IPS-15b (cell line): ENCODE results near the gene DHFR.
A peak's percentile ranks its signal among the peaks of the same experiment; 100 is the strongest.

ENCODE experiments used
- H3K27me3 ChIP-seq: one replicate; pipeline ENCODE4 v1.6.1; 2013; ENCODE audit warnings: low read length; ENCODE audit not compliant: control insufficient read depth, insufficient read depth
- H3K36me3 ChIP-seq: one replicate; pipeline ENCODE4 v1.6.1; 2013; ENCODE audit warnings: low read length; ENCODE audit not compliant: control insufficient read depth, insufficient read depth
- H3K4me1 ChIP-seq: one replicate; pipeline ENCODE4 v1.6.1; 2013; ENCODE audit warnings: mild to moderate bottlenecking, low read length; ENCODE audit not compliant: control insufficient read depth, insufficient read depth
- H3K4me3 ChIP-seq: one replicate; pipeline ENCODE4 v1.5.1; 2013; ENCODE audit warnings: low read depth, low read length
- H3K9ac ChIP-seq: one replicate; pipeline ENCODE4 v1.6.1; 2013; ENCODE audit warnings: low read depth, mild to moderate bottlenecking, low read length
- H3K9me3 ChIP-seq: one replicate; pipeline ENCODE4 v1.6.1; 2013; ENCODE audit warnings: mild to moderate bottlenecking, low read length; ENCODE audit not compliant: control insufficient read depth, insufficient read depth

Gene DHFR

DNA sequence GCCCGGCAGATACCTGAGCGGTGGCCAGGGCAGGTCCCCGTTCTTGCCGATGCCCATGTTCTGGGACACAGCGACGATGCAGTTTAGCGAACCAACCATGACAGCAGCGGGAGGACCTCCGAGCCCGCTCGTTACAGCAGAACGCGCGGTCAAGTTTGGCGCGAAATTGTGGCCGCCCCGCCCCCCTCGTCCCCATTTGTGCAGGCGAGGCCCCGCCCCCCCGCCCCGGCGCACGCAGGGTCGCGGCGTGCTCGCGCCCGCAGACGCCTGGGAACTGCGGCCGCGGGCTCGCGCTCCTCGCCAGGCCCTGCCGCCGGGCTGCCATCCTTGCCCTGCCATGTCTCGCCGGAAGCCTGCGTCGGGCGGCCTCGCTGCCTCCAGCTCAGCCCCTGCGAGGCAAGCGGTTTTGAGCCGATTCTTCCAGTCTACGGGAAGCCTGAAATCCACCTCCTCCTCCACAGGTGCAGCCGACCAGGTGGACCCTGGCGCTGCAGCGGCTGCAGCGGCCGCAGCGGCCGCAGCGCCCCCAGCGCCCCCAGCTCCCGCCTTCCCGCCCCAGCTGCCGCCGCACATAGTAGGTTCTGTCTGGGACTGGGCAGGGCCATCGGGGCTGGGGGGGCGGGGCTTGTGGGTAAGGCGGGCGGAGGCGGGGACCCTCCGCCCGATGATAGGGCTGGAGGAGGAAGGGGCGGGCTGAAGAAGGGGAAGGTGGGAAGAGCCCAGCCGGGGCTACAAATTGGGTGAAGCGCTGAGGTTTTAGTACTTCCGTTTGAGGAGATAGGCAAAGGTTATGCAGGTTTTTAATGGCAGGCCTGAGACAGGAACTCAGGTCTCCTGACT is at the start of gene DHFR, which contains the start of gene MSH3:
Gene DHFR, minus strand, starts transcription at position 593 of the 840 bp plus-strand sequence. Its CDS starts 494 bp downstream, at position 99.
Gene MSH3, plus strand, starts transcription at position 262 of the 840 bp plus-strand sequence. Its CDS starts 76 bp downstream, at position 338.
- peak within 1 kb of the TSS; percentile 82 for H3K4me3 ChIP-seq
- H3K9me3 ChIP-seq, result no peaks in the 10 kb centered on the region
- peaks cover 4% of the 10 kb centered on the region for H3K4me1 ChIP-seq
- H3K36me3 ChIP-seq, result no peaks in the 10 kb centered on the region
- H3K27me3 ChIP-seq, result no peaks in the 10 kb centered on the region
- peak within 1 kb of the TSS; percentile 83 for H3K9ac ChIP-seq

DNA sequence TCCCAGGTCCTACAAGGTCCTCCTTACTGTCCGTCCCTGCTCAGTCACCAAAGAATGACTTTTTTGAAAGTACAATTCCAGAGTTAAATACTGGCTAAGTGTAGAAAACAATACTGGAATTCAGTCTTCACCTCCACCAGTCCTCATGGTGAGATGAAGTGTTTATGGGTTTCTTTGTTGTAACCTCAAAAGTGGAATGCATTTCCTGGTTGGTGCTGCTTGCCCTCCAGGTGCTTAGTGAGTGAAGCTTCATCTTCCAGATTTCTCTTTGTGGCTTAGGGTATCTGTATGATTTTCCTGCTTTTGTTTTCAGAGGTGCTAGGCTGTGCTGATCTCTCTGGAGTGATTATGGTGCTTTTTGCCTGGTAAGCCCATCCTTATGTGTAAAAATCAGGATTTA is 49.4 kb upstream of the DHFR start:
- H3K4me3 ChIP-seq, result no peak overlapping the region
- H3K27me3 ChIP-seq, result no peaks in the 10 kb centered on the region
- no peaks in the 10 kb centered on the region for H3K36me3 ChIP-seq
- H3K9me3 ChIP-seq, result no peaks in the 10 kb centered on the region
- H3K4me1 ChIP-seq, result no peaks in the 10 kb centered on the region
- H3K9ac ChIP-seq, result no peak overlapping the region

DNA sequence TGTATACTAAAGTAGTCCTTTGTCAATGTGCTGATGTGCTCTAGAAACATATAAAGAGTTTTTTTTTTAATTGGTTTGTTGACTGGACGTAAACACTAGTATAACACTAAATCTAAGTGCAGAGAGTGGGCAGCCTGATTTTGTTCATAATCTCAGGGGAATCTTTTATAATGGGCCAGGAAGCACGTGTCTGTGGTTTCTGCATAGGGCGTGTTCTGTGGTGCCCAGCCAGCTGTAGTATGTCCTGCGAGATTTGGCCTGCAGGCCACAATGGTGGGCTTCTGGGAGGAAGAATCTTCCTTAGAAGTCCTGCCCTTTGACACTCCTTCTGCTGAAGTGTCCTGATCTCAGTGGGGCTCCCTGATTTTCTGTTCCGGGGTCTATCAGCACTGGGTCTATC is 49.0 kb upstream of the DHFR start:
- no peaks in the 10 kb centered on the region for H3K9me3 ChIP-seq
- no peaks in the 10 kb centered on the region for H3K4me1 ChIP-seq
- H3K9ac ChIP-seq, result no peak overlapping the region
- no peaks in the 10 kb centered on the region for H3K27me3 ChIP-seq
- no peak overlapping the region for H3K4me3 ChIP-seq
- H3K36me3 ChIP-seq, result no peaks in the 10 kb centered on the region

DNA sequence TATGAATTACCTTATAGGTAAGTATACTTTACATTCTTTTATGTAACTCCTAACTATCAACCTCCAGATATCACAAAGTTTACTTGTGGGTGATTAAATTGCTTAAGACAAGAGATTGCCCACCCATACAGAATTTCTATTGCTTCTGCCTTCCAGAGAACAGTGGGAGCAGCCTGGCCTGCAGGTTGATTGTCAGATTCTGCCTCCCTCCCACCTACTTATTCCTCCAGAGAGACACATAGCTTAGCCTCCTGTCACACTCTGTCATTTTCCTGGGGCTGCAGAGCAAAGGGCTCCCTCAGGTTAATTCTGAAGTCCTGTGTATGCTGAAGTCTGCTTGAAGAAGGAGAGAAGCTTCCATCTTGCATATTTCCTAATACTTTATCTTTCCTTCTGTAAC is 48.5 kb upstream of the DHFR start:
- Histone ChIP-seq H3K9ac (no peak overlapping the region), H3K27me3 (no peaks in the 10 kb centered on the region), H3K36me3 (no peaks in the 10 kb centered on the region), H3K9me3 (no peaks in the 10 kb centered on the region), H3K4me3 (no peak overlapping the region), H3K4me1 (no peaks in the 10 kb centered on the region)

DNA sequence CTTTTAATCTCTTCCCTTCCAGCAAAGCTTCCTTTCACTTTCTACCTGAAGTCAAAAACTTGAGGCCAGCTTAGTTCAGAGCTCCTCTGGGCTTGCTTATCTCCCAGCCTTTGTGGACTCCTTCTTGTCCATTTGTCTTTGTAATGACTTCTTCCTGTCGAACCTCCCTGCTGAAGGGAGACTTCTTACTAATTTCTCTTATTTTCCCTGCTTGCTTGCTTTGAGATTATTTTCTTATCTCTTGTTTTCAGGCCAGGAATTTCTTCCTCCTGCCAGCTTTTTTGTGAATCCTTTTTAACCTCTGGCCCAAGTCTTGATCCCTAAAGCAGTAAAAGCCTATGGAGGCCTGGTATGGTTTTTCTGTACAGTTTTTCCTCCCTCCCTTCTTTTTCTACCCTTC is 46.8 kb upstream of the DHFR start:
- H3K36me3 ChIP-seq, result no peaks in the 10 kb centered on the region
- H3K9ac ChIP-seq, result no peak overlapping the region
- no peaks in the 10 kb centered on the region for H3K27me3 ChIP-seq
- no peak overlapping the region for H3K4me3 ChIP-seq
- H3K9me3 ChIP-seq, result no peaks in the 10 kb centered on the region
- no peaks in the 10 kb centered on the region for H3K4me1 ChIP-seq

DNA sequence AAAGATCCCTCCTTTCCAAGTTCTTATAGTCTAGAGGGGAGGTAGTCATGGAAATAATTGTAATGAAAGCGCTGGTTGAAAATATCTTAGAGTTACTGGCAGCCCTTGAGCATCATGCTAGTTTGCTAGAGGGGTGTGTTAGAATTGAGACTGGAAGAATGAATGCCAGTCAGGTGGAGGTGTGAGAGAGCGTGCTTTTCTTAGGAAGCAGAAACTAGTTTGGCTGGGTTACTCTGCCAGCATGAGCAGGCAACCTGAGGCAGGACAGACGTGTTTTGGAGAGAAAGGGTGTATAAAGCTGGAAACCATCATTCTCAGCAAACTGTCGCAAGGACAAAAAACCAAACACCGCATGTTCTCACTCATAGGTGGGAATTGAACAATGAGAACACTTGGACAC is 43.6 kb upstream of the DHFR start:
- Histone ChIP-seq H3K4me1 (no peaks in the 10 kb centered on the region), H3K27me3 (no peaks in the 10 kb centered on the region), H3K36me3 (no peaks in the 10 kb centered on the region), H3K4me3 (no peak overlapping the region), H3K9ac (no peak overlapping the region), H3K9me3 (no peaks in the 10 kb centered on the region)

DNA sequence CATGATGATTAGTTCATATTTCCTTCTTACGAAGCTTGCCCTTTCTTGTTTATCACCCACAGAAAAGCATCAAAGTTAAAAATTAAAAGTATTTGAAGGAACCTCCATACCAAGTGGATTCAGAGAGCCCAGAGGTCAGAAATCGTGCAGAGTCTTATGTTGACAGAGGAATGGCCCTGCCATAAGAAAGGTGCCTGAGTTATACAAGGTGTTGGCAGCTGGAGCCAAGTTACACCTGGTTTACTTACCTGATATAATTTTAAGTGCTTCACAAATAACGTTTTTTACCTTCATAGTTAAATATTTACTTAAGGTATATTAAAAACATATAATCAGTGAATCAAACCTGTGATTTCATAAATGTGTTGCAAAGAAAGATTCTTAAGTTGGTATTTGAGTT is 42.3 kb upstream of the DHFR start:
- H3K9me3 ChIP-seq, result no peaks in the 10 kb centered on the region
- no peaks in the 10 kb centered on the region for H3K4me1 ChIP-seq
- H3K4me3 ChIP-seq, result no peak overlapping the region
- no peaks in the 10 kb centered on the region for H3K36me3 ChIP-seq
- no peaks in the 10 kb centered on the region for H3K27me3 ChIP-seq
- H3K9ac ChIP-seq, result no peak overlapping the region

DNA sequence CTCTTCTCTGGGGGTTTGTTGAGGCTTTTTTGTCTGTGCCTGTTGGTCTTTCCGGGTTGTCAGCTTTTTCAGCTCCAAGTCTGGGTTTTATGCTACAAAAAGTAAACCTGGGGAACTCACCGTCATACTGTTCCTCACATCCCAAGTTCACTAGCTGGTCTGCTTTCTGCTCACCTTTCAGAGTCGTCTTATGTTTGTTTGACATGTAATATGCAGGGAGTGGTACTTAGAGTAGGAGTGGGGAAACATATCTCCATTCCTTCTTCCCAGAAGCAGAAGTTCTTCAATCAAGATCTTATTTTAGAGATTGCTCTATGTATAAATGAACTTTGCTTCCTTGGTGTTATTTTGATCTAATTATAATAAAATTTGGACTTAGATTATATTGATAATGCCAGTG is 41.7 kb upstream of the DHFR start:
- H3K4me1 ChIP-seq, result no peaks in the 10 kb centered on the region
- no peaks in the 10 kb centered on the region for H3K27me3 ChIP-seq
- no peaks in the 10 kb centered on the region for H3K9me3 ChIP-seq
- no peak overlapping the region for H3K4me3 ChIP-seq
- no peak overlapping the region for H3K9ac ChIP-seq
- H3K36me3 ChIP-seq, result no peaks in the 10 kb centered on the region

DNA sequence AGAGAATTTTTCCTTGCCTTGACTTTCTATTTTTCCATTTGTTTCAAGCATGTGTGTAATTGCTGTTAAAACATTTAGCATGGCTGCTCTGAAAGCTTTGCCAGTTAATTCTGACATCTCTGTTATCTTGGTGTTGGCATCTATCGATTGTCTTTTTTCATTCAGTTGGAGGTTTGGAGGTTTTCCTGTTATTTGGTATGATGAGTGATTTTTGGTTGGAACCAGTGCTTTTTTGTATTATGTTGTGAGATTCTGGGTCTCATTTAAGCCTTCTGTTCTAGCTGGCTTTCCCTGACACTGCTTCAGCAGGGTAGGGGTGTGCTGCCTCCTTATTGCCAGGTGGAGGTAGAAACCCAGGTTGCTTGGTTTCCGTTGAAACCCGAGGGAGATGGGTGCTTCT is 40.9 kb upstream of the DHFR start:
- Histone ChIP-seq H3K4me1 (no peaks in the 10 kb centered on the region), H3K9me3 (no peaks in the 10 kb centered on the region), H3K27me3 (no peaks in the 10 kb centered on the region), H3K9ac (no peak overlapping the region), H3K36me3 (no peaks in the 10 kb centered on the region), H3K4me3 (no peak overlapping the region)

DNA sequence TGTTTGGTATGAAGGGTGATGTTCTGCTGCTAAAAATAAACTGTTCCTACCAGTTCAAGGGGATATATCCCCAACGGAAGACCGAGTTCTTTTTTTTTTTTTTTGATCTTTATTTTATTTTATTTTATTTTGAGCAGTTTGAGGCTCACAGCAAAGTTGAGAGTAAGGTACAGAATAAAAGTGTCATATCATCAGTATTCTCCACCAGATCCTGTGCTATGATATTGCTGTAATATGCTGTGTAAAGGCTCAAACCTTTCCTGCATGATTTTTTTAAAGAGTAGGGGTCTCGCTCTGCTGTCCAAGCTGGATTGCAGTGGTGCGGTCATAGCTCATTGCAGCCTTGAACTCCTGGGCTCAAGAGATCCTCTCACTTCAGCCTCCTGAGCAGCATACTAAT is 34.8 kb upstream of the DHFR start:
- H3K36me3 ChIP-seq, result no peaks in the 10 kb centered on the region
- no peaks in the 10 kb centered on the region for H3K27me3 ChIP-seq

DNA sequence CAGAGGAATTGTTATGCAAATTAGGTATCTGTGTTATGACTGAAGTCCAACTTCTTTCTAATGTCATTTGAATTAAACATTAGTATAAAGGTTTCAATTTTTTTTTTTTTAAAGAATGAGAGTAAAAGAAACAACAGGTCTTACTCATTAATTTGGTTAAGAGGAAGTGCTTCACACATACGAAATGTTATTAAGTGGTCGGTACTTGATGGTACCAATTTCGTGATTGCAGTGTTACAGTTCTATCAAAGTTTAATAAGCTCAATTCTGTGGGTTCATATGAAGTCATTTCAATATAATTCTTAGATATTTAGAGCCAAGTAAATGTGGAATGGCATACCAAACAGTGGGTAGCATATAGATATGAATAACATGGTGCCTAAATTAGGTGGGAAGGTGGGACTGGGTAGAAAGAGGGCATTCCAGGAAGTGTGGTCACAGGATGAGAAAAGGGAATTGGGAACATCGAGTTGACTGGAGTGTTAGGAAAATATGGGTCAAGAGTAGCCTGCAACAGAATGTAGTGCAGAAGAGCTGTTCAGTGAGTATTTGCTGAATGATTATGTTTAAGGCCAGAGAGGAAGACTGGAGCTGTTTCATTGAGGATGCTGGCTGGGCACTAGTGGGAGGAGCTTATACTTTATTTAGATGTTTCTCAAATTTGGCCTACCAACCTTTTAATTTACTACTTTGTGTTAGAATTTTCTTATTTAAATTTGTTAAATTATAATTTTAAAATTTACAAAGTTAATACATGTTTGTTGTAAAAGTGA is 34.1 kb upstream of the DHFR start:
- Histone ChIP-seq H3K4me3 (no peak overlapping the region), H3K9ac (no peak overlapping the region), H3K9me3 (no peaks in the 10 kb centered on the region), H3K4me1 (peaks cover 5% of the 10 kb centered on the region), H3K36me3 (no peaks in the 10 kb centered on the region), H3K27me3 (no peaks in the 10 kb centered on the region)

More for the DNA sequence above, 34.8 kb upstream of the DHFR start:
- no peak overlapping the region for H3K4me3 ChIP-seq
- no peak overlapping the region for H3K9ac ChIP-seq
- no peaks in the 10 kb centered on the region for H3K9me3 ChIP-seq
- H3K4me1 ChIP-seq, result peaks cover 5% of the 10 kb centered on the region

DNA sequence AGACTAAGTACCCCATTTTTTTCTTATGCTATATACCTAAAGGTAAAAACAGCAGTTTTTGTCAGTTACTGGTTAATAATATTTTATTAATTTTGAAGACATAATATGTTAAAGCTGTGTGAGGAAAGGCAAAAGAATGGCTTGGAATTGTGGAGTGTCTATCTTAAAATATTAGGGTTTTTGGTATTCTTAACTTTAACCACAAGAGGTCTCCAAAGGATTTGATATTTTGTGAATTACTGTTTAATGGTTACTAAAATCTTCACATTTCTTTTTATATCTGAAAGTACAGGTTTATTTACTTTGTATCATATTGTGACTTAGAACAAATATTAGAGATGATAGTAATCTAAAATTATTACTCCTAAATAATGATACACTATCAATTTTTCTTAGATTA is 32.0 kb upstream of the DHFR start:
- H3K36me3 ChIP-seq, result no peaks in the 10 kb centered on the region
- no peak overlapping the region for H3K4me3 ChIP-seq
- H3K27me3 ChIP-seq, result no peaks in the 10 kb centered on the region
- H3K9me3 ChIP-seq, result no peaks in the 10 kb centered on the region
- H3K9ac ChIP-seq, result no peak overlapping the region
- peaks cover 5% of the 10 kb centered on the region for H3K4me1 ChIP-seq
